Caco-2 (cell line): Measurements from ENCODE around the gene ARHGAP15. TPM values are rescaled to one million over a fixed set of nuclear protein-coding genes. Genes with fewer than 3 reads are reported as not detected.

Source experiments
- BruUV-seq: library from RNA; stranded (reverse); fragments of 400-500 nt; replicated peaks from 2 replicates; lab custom pipeline; 2021; lab: Mats Ljungman, UMichigan
- CTCF ChIA-PET: fragments of 300-600 bp; sonication (Branson Sonifier 250); formaldehyde crosslinking; loops from one replicate; lab custom pipeline; 2022; ENCODE audit warnings: antibody characterized with exemption; lab: Charles Lee
- POLR2A ChIA-PET: fragments of 300-600 bp; sonication (Branson Sonifier 250); formaldehyde crosslinking; loops from one replicate; lab custom pipeline; 2022; ENCODE audit warnings: antibody characterized with exemption; lab: Charles Lee
- DNase-seq, 2 experiments: peaks; one replicate each; pipeline versions ENCODE4 v3.0.0 to v3.0.0-alpha.2; 2020 to 2022
- H3K27me3 ChIP-seq: replicated peaks from 2 replicates; pipeline ENCODE4 v1.6.0; 2011; ENCODE audit warnings: low read length; ENCODE audit not compliant: control insufficient read depth, insufficient read depth
- H3K36me3 ChIP-seq: 2 replicates; pipeline ENCODE4 v1.5.1; 2011; ENCODE audit warnings: low read length; ENCODE audit not compliant: control insufficient read depth, insufficient read depth
- H3K4me1 ChIP-seq: fragments of 250-450 bp; sonication (Bioruptor Pico); 2 replicates; pipeline ENCODE4 v1.5.1; 2020; ENCODE audit warnings: mild to moderate bottlenecking
- H3K4me3 ChIP-seq: 2 replicates; pipeline ENCODE4 v1.5.1; 2011; ENCODE audit warnings: low read depth, mild to moderate bottlenecking, control low read depth, low read length
- H3K9me3 ChIP-seq: fragments of 250-450 bp; sonication (Bioruptor Pico); 2 replicates; pipeline ENCODE4 v1.5.1; 2020; ENCODE audit warnings: mild to moderate bottlenecking, moderate library complexity
- H3K27ac Mint-ChIP-seq: one replicate; pipeline ENCODE4 v1.8.0; 2022; ENCODE audit warnings: mixed read lengths; ENCODE audit not compliant: unreplicated experiment
- H3K27me3 Mint-ChIP-seq: one replicate; pipeline ENCODE4 v1.8.0; 2022; ENCODE audit warnings: mixed read lengths; ENCODE audit not compliant: insufficient read depth, unreplicated experiment
- H3K36me3 Mint-ChIP-seq: one replicate; pipeline ENCODE4 v1.8.0; 2022; ENCODE audit warnings: mild to moderate bottlenecking, mixed read lengths; ENCODE audit not compliant: insufficient read depth, unreplicated experiment
- H3K4me1 Mint-ChIP-seq: one replicate; pipeline ENCODE4 v1.8.0; 2022; ENCODE audit warnings: low read depth, mixed read lengths; ENCODE audit not compliant: unreplicated experiment
- H3K4me3 Mint-ChIP-seq: one replicate; pipeline ENCODE4 v1.8.0; 2022; ENCODE audit warnings: mild to moderate bottlenecking, moderate library complexity, mixed read lengths; ENCODE audit not compliant: unreplicated experiment
- H3K9me3 Mint-ChIP-seq: one replicate; pipeline ENCODE4 v1.8.0; 2022; ENCODE audit warnings: mixed read lengths; ENCODE audit not compliant: unreplicated experiment
- intact Hi-C: fragments of 100-400 bp; cut with micrococcal nuclease; formaldehyde crosslinking; loops from one replicate; pipeline ENCODE4 v1.10.0; 2022; ENCODE audit not compliant: unreplicated experiment
- total RNA-seq: library from RNA; stranded (reverse); gene quantifications from 2 replicates; pipeline ENCODE4 v1.2.3, GENCODE V29; 2022
- TF ChIP-seq, protein P1 (sequence below), 2 experiments: fragments of 200-600 bp in 1 of 2; IDR thresholded peaks; 1 replicate in 1 of 2; 2 replicates in 1 of 2; pipeline versions ENCODE4 v1.5.1 to v1.8.0; 2011 to 2022; ENCODE audit warnings: antibody characterized with exemption in 1 of 2, control low read depth in 1 of 2, inconsistent platforms in 1 of 2, low read depth in 1 of 2, low read length in 1 of 2, mild to moderate bottlenecking in 1 of 2, moderate library complexity in 1 of 2; ENCODE audit not compliant: insufficient read depth in 1 of 2, severe bottlenecking in 1 of 2, unreplicated experiment in 1 of 2

ARHGAP15 gene
- total RNA-seq, 1 experiment from 2014 or later: not detected

DNA sequence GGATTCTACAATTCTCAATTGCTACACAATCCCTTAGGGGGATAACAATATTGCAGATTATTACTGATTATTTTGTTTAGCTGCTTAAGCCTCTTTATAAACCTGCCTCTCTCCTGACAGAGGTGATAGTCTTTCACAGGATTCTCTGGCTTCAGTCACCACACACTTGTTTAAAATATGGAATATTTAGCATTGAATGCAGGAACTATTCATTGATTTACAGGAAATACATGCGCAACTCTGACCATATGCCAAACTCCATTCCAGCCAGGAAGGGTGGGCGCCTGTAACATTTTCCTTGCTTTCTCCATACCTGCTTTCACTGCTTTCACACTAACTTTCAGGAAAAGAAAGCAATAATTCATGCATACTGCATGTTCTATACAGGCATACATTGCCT is 44.8 kb upstream of the ARHGAP15 start:
- Histone ChIP-seq H3K4me3 (no peak overlapping the region), H3K9me3 (0 out of 2 replicates have a peak, but pooled peaks cover 3% of the 10 kb centered on the region), H3K36me3 (no peaks in the 10 kb centered on the region), H3K4me1 (no peaks in the 10 kb centered on the region), H3K27me3 (no peaks in the 10 kb centered on the region)
- H3K36me3 Mint-ChIP-seq: no peaks in the 10 kb centered on the region
- ChIA-PET CTCF (no interaction called here), POLR2A (no interaction called here)
- intact Hi-C loops: no loop called here
- no TSS peak for BruUV-seq
- no peaks in the 10 kb centered on the region for H3K4me1 Mint-ChIP-seq
- H3K9me3 Mint-ChIP-seq: peaks cover 14% of the 10 kb centered on the region
- TF ChIP-seq, protein P1, sequence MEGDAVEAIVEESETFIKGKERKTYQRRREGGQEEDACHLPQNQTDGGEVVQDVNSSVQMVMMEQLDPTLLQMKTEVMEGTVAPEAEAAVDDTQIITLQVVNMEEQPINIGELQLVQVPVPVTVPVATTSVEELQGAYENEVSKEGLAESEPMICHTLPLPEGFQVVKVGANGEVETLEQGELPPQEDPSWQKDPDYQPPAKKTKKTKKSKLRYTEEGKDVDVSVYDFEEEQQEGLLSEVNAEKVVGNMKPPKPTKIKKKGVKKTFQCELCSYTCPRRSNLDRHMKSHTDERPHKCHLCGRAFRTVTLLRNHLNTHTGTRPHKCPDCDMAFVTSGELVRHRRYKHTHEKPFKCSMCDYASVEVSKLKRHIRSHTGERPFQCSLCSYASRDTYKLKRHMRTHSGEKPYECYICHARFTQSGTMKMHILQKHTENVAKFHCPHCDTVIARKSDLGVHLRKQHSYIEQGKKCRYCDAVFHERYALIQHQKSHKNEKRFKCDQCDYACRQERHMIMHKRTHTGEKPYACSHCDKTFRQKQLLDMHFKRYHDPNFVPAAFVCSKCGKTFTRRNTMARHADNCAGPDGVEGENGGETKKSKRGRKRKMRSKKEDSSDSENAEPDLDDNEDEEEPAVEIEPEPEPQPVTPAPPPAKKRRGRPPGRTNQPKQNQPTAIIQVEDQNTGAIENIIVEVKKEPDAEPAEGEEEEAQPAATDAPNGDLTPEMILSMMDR (IDR thresholded peaks at IDR 0.05; ENCODE audit: insufficient read depth in 1 of 2, low read depth in 1 of 2, low read length in 1 of 2, severe bottlenecking in 1 of 2, unreplicated experiment in 1 of 2): no peak
- H3K4me3 Mint-ChIP-seq: no peak overlapping the region
- no peak for DNase-seq
- H3K27me3 Mint-ChIP-seq: no peaks in the 10 kb centered on the region
- H3K27ac Mint-ChIP-seq: no peak overlapping the region

DNA sequence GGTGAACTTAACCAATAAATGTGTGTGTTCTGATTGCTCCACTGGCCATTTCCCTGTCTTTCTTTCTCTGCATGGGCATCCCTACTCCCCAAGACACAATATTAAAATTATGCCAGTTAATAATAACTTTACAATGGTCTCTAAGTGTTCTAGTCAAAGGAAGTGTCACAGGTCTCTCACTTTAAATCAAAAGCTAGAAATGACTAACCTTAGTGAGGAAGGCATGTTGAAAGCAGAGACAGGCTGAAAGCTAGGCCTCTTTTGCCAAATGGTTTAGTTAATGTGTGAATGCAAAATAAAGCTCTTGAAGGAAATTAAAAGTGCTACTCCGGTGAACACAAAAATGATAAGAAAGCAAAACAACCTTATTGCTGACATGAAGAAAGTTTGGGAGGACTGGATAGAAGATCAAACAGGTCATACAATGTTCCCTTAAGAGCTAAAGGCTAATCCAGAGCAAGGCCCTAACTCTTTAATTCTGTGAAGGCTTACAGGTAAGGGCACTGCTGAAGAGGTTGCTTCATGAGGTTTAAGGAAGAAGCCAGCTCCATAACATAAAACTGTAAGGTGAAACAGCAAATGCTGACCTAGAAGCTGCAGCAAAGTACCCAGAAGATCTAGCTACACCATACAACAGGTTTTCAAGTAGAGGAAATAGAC is 44.0 kb upstream of the ARHGAP15 start:
- intact Hi-C loops: no loop called here
- Histone ChIP-seq H3K4me1 (no peaks in the 10 kb centered on the region), H3K9me3 (0 out of 2 replicates have a peak, but pooled peaks cover 3% of the 10 kb centered on the region), H3K27me3 (no peaks in the 10 kb centered on the region), H3K4me3 (no peak overlapping the region), H3K36me3 (no peaks in the 10 kb centered on the region)
- TF ChIP-seq, protein P1 (IDR thresholded peaks at IDR 0.05; ENCODE audit: insufficient read depth in 1 of 2, low read depth in 1 of 2, low read length in 1 of 2, severe bottlenecking in 1 of 2, unreplicated experiment in 1 of 2): no peak
- Mint-ChIP-seq H3K4me3 (no peak overlapping the region), H3K27me3 (no peaks in the 10 kb centered on the region), H3K9me3 (peaks cover 14% of the 10 kb centered on the region), H3K4me1 (no peaks in the 10 kb centered on the region), H3K36me3 (no peaks in the 10 kb centered on the region), H3K27ac (no peak overlapping the region)
- no peak for DNase-seq
- ChIA-PET CTCF (no interaction called here), POLR2A (no interaction called here)
- no TSS peak for BruUV-seq

DNA sequence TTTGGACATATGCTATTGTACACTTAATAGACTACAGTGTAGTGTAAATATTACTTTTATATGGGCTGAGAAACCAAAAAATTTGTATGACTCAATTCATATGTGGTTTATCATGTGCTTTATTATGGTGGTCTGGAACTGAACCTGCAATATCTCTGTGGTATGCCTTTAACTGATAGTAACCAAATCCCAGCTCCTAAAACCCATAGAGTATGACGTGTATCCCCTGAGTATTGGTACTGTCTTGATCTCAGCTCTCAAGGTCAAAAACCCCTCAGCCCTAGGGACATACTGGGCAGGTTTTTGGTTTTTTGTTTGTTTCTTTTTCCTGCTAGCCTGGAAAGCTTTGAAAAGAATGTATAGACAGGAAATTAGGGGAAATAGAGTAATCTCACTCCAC is 42.2 kb upstream of the ARHGAP15 start:
- TF ChIP-seq, protein P1 (IDR thresholded peaks at IDR 0.05; ENCODE audit: insufficient read depth in 1 of 2, low read depth in 1 of 2, low read length in 1 of 2, severe bottlenecking in 1 of 2, unreplicated experiment in 1 of 2): no peak
- Histone ChIP-seq H3K36me3 (no peaks in the 10 kb centered on the region), H3K4me1 (no peaks in the 10 kb centered on the region), H3K27me3 (no peaks in the 10 kb centered on the region), H3K9me3 (0 out of 2 replicates have a peak, but pooled peaks cover 3% of the 10 kb centered on the region), H3K4me3 (no peak overlapping the region)
- Mint-ChIP-seq H3K4me1 (no peaks in the 10 kb centered on the region), H3K27me3 (no peaks in the 10 kb centered on the region), H3K9me3 (peaks cover 5% of the 10 kb centered on the region), H3K27ac (no peak overlapping the region), H3K36me3 (no peaks in the 10 kb centered on the region), H3K4me3 (no peak overlapping the region)
- POLR2A ChIA-PET: no interaction called here
- intact Hi-C loops: no loop called here
- DNase-seq: no peak
- CTCF ChIA-PET: no interaction called here
- BruUV-seq: no TSS peak
